GM23338 (cell line): ENCODE results near the gene PLRG1.

Experiments
- CTCF ChIP-seq, 2 experiments: fragments of 200-600 bp in 1 of 2; sonication (generic) in 1 of 2; conservative IDR thresholded peaks; 2 replicates each; pipeline versions ENCODE4 v1.5.1 to v1.6.1; 2016 to 2017; ENCODE audit warnings: antibody characterized with exemption in 2 of 2, low read depth in 2 of 2, mild to moderate bottlenecking in 2 of 2, moderate library complexity in 1 of 2
- JUNB ChIP-seq: IDR thresholded peaks from one replicate; pipeline ENCODE4 v1.6.1; 2016; ENCODE audit warnings: antibody characterized with exemption; ENCODE audit not compliant: unreplicated experiment

DNA sequence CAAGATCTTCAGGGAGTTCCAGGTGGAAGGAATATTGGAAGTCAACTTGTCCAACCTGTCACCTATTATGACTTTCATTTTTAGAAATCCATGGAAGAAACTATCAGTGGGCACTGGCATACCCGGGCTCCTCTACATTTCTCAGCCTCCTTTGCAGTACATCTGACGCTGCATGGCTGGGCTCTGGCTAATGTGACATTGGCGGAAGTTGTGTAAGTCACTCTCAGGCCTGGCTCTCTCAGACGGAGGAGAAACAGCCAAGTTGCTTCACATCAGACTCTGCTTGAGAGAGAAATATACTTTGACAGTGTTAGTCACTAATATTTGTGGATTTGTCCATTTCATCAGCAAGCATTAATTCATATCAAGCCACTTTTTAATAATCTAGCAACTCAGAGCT, 63.1 kb downstream of the PLRG1 start:
- TF ChIP-seq CTCF (conservative IDR thresholded peaks at IDR 0.05; ENCODE audit: low read depth in 2 of 2) (no peak), JUNB (no peak)
